HG02884 (cell line): ENCODE results near the gene TBC1D17.

ENCODE experiments used
- ATAC-seq: cut with Tn5 transposase; IDR thresholded peaks from one replicate; pipeline ENCODE4 v1.9.1; 2021; ENCODE audit warnings: mild to moderate bottlenecking, moderate library complexity; ENCODE audit not compliant: unreplicated experiment

Gene TBC1D17

GRCh38 chr19:49877020-49877878 lies at the start of gene TBC1D17, which contains the start of gene AKT1S1:
Gene TBC1D17 (plus strand): TSS chr19:49877702. CDS start chr19:49877724, 22 bp downstream.
Gene AKT1S1 (minus strand): TSS chr19:49877355. CDS start chr19:49873295, 4,060 bp downstream.
- peak; percentile 58 for ATAC-seq

- no peak for ATAC-seq
Measured at GRCh38 chr19:49829200-49829599, 48.3 kb upstream of the TBC1D17 start.

GRCh38 chr19:49829721-49830120 lies 47.8 kb upstream of the TBC1D17 start:
- no peak for ATAC-seq

- no peak for ATAC-seq
Measured at GRCh38 chr19:49830766-49831165, 46.7 kb upstream of the TBC1D17 start.

GRCh38 chr19:49831592-49831991 lies 45.9 kb upstream of the TBC1D17 start:
- no peak for ATAC-seq

- ATAC-seq = no peak
Measured at GRCh38 chr19:49832556-49832955, 44.9 kb upstream of the TBC1D17 start.

- ATAC-seq = no peak
Measured at GRCh38 chr19:49833599-49833998, 43.9 kb upstream of the TBC1D17 start.

GRCh38 chr19:49835562-49835961 lies 41.9 kb upstream of the TBC1D17 start:
- ATAC-seq = no peak

GRCh38 chr19:49836176-49837008 lies 41.1 kb upstream of the TBC1D17 start:
- no peak for ATAC-seq

- no peak for ATAC-seq
Measured at GRCh38 chr19:49837009-49837310, 40.5 kb upstream of the TBC1D17 start.

GRCh38 chr19:49837425-49837824 lies 40.1 kb upstream of the TBC1D17 start:
- no peak for ATAC-seq

GRCh38 chr19:49838885-49839588 lies 38.5 kb upstream of the TBC1D17 start:
- ATAC-seq = no peak

- no peak for ATAC-seq
Measured at GRCh38 chr19:49839713-49840112, 37.8 kb upstream of the TBC1D17 start.

- ATAC-seq = no peak
Measured at GRCh38 chr19:49840321-49840720, 37.2 kb upstream of the TBC1D17 start.

GRCh38 chr19:49840736-49841249 lies 36.7 kb upstream of the TBC1D17 start:
- ATAC-seq = no peak

GRCh38 chr19:49843265-49843664 lies 34.2 kb upstream of the TBC1D17 start:
- no peak for ATAC-seq

GRCh38 chr19:49844138-49845095 lies 33.1 kb upstream of the TBC1D17 start:
- no peak for ATAC-seq

GRCh38 chr19:49845414-49845813 lies 32.1 kb upstream of the TBC1D17 start:
- no peak for ATAC-seq

GRCh38 chr19:49846408-49846807 lies 31.1 kb upstream of the TBC1D17 start:
- ATAC-seq = no peak
